Osteoblast (primary cell): ENCODE results near the gene FKBP6. TPM values are rescaled to one million over a fixed set of nuclear protein-coding genes. Genes with fewer than 3 reads are reported as not detected.
"Not testable (repeated sequence)": the region's sequence is repeated elsewhere in the genome, so short reads cannot be mapped to it uniquely, and the experiment has no call there.

Experiments
- DNase-seq: peaks from one replicate; pipeline ENCODE4 v3.0.0; 2011; ENCODE audit warnings: low spot score, mixed read lengths; ENCODE audit not compliant: insufficient read length; ENCODE audit errors: missing footprints
- H2AFZ ChIP-seq: 2 replicates; pipeline ENCODE4 v1.6.0; 2011; ENCODE audit warnings: mild to moderate bottlenecking, low read length
- H3K27ac ChIP-seq: 2 replicates; pipeline ENCODE4 v1.5.1; 2011; ENCODE audit warnings: mild to moderate bottlenecking, low read depth, low read length, moderate library complexity
- H3K27me3 ChIP-seq: 2 replicates; pipeline ENCODE4 v1.6.0; 2012; ENCODE audit warnings: mild to moderate bottlenecking, control low read depth, inconsistent platforms, low read length, moderate library complexity; ENCODE audit not compliant: insufficient read depth
- H3K36me3 ChIP-seq: 2 replicates; pipeline ENCODE4 v1.5.1; 2011; ENCODE audit warnings: mild to moderate bottlenecking, low read length, control low read depth, moderate library complexity; ENCODE audit not compliant: insufficient read depth
- H3K4me1 ChIP-seq: 2 replicates; pipeline ENCODE4 v1.5.1; 2011; ENCODE audit warnings: mild to moderate bottlenecking, low read length, control low read depth, moderate library complexity; ENCODE audit not compliant: insufficient read depth
- H3K4me2 ChIP-seq: 2 replicates; pipeline ENCODE4 v1.6.0; 2011; ENCODE audit warnings: mild to moderate bottlenecking, low read length; ENCODE audit not compliant: insufficient read depth
- H3K4me3 ChIP-seq: fragments of 200-600 bp; sonication (generic); 3 replicates; pipeline ENCODE4 v1.5.1; 2012; ENCODE audit warnings: mild to moderate bottlenecking, low read length, inconsistent platforms; ENCODE audit not compliant: insufficient read depth
- H3K79me2 ChIP-seq: 2 replicates; pipeline ENCODE4 v1.6.0; 2012; ENCODE audit warnings: mild to moderate bottlenecking, low read length, control low read depth, inconsistent platforms; ENCODE audit not compliant: insufficient read depth
- H3K9me3 ChIP-seq: 2 replicates; pipeline ENCODE4 v1.5.1; 2011; ENCODE audit warnings: low read depth, low read length, control low read depth
- H4K20me1 ChIP-seq: 2 replicates; pipeline ENCODE4 v1.6.0; 2012; ENCODE audit warnings: mild to moderate bottlenecking, low read length, control low read depth; ENCODE audit not compliant: insufficient read depth
- total RNA-seq: library from RNA; depleted of rRNA; stranded (reverse); fragments of >200 nt; gene quantifications from 2 replicates; pipeline ENCODE4 v1.2.3, GENCODE V29; 2012
- TF ChIP-seq, protein P1 (sequence below): IDR thresholded peaks from 2 replicates; pipeline ENCODE4 v1.5.1; 2011; ENCODE audit warnings: mild to moderate bottlenecking, low read depth, low read length, moderate library complexity; ENCODE audit errors: extremely low read depth

Gene FKBP6
- total RNA-seq, 1 donor = not detected

DNA sequence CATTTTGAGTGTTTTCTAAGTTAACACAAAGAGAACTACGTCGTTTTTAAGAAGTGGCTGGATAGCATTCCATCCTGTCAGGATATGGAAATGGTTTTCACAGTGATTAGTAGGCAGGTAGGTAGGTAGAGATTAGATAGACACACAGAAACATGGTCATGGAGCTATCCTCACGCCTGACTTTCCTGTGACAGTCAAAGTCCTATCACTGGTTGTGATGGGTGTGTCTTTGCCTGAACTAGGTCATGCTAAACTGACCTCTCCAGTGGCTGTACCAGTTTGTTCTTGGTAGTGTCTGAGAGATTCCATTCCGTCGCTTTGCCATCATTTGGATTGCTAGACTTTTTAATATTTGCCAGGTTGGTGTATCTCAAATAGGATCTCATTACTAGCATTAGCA lies 28.2 kb downstream of the FKBP6 start:
- TF ChIP-seq, protein P1, sequence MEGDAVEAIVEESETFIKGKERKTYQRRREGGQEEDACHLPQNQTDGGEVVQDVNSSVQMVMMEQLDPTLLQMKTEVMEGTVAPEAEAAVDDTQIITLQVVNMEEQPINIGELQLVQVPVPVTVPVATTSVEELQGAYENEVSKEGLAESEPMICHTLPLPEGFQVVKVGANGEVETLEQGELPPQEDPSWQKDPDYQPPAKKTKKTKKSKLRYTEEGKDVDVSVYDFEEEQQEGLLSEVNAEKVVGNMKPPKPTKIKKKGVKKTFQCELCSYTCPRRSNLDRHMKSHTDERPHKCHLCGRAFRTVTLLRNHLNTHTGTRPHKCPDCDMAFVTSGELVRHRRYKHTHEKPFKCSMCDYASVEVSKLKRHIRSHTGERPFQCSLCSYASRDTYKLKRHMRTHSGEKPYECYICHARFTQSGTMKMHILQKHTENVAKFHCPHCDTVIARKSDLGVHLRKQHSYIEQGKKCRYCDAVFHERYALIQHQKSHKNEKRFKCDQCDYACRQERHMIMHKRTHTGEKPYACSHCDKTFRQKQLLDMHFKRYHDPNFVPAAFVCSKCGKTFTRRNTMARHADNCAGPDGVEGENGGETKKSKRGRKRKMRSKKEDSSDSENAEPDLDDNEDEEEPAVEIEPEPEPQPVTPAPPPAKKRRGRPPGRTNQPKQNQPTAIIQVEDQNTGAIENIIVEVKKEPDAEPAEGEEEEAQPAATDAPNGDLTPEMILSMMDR = no peak
- Histone ChIP-seq H3K4me1 (peaks cover 8% of the 10 kb centered on the region), H3K36me3 (no peaks in the 10 kb centered on the region), H3K27me3 (peaks cover 7% of the 10 kb centered on the region), H3K4me2 (no peak overlapping the region), H3K27ac (no peak overlapping the region), H2AFZ (no peak overlapping the region), H4K20me1 (no peaks in the 10 kb centered on the region), H3K9me3 (no peaks in the 10 kb centered on the region), H3K79me2 (no peaks in the 10 kb centered on the region), H3K4me3 (no peak overlapping the region)
- no peak for DNase-seq

- no peak overlapping the region for H3K27ac ChIP-seq
- H3K27me3 ChIP-seq = peaks cover 10% of the 10 kb centered on the region
- no peaks in the 10 kb centered on the region for H4K20me1 ChIP-seq
- peak; percentile 37 for DNase-seq
- H3K36me3 ChIP-seq = no peaks in the 10 kb centered on the region
- H3K4me2 ChIP-seq = peak overlapping the region; percentile 83
- H2AFZ ChIP-seq = peak overlapping the region; percentile 86
- peak overlapping the region; percentile 66 for H3K4me3 ChIP-seq
- TF ChIP-seq, protein P1 = no peak
- no peaks in the 10 kb centered on the region for H3K9me3 ChIP-seq
- peaks cover 8% of the 10 kb centered on the region for H3K4me1 ChIP-seq
- H3K79me2 ChIP-seq = no peaks in the 10 kb centered on the region
Measured at GRCh38 chr7:73358590-73359275, 30.8 kb downstream of the FKBP6 start.

DNA sequence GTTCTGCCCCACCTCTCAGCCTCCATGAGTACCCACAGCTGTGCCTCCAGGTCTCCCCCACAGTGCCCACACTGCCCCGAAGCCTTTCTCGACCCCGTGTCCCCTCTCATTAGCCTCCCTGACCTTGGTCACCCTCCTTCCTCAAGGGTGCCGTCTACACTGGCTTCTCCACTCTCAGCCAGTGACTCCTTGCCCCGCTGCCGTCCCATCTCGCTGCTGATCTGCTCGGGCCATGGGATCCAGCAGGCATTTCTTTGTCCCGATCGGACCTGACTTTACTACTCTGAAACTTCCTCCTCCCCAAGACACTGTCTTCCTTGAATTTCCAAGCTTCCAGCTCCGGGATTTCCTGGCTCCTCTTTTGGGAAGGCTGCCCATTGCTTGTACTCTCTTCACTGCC lies 31.3 kb downstream of the FKBP6 start:
- Histone ChIP-seq H4K20me1 (no peaks in the 10 kb centered on the region), H3K79me2 (no peaks in the 10 kb centered on the region), H3K4me2 (no peak overlapping the region), H2AFZ (no peak overlapping the region), H3K4me3 (no peak overlapping the region), H3K27ac (no peak overlapping the region), H3K36me3 (no peaks in the 10 kb centered on the region), H3K27me3 (peaks cover 16% of the 10 kb centered on the region), H3K4me1 (peaks cover 8% of the 10 kb centered on the region), H3K9me3 (no peaks in the 10 kb centered on the region)
- TF ChIP-seq, protein P1 = no peak
- peak; percentile 15 for DNase-seq

- H3K36me3 ChIP-seq = no peaks in the 10 kb centered on the region
- no peak overlapping the region for H2AFZ ChIP-seq
- H3K4me1 ChIP-seq = peaks cover 8% of the 10 kb centered on the region
- TF ChIP-seq, protein P1 = no peak
- no peaks in the 10 kb centered on the region for H4K20me1 ChIP-seq
- H3K4me2 ChIP-seq = no peak overlapping the region
- DNase-seq = peak; percentile 13
- no peaks in the 10 kb centered on the region for H3K79me2 ChIP-seq
- no peak overlapping the region for H3K4me3 ChIP-seq
- H3K27me3 ChIP-seq = peaks cover 19% of the 10 kb centered on the region
- H3K27ac ChIP-seq = no peak overlapping the region
- H3K9me3 ChIP-seq = no peaks in the 10 kb centered on the region
Measured at GRCh38 chr7:73359746-73360375, 31.9 kb downstream of the FKBP6 start.

GRCh38 chr7:73360590-73360989 lies 32.6 kb downstream of the FKBP6 start:
- DNase-seq, H2AFZ ChIP-seq, H3K4me1 ChIP-seq, H3K9me3 ChIP-seq, H3K79me2 ChIP-seq, H4K20me1 ChIP-seq, H3K27ac ChIP-seq, H3K36me3 ChIP-seq, H3K4me2 ChIP-seq, H3K4me3 ChIP-seq: not testable (repeated sequence)
- peaks cover 19% of the 10 kb centered on the region for H3K27me3 ChIP-seq
